ENCODE measurements around the gene ACVR2A.

ACVR2A gene

GRCh38 chr2:147925886-147926285 is 81.1 kb downstream of the ACVR2A start:
- DNase-seq (ENCODE audit: low read depth) = no peak

GRCh38 chr2:147927053-147927588 is 82.3 kb downstream of the ACVR2A start:
- DNase-seq (ENCODE audit: low read depth) = no peak

- DNase-seq (ENCODE audit: low read depth) = no peak
Observed at GRCh38 chr2:147933931-147934330, 89.1 kb downstream of the ACVR2A start.

GRCh38 chr2:147934881-147935620 is 90.2 kb downstream of the ACVR2A start:
- no peak for DNase-seq (ENCODE audit: low read depth)

GRCh38 chr2:147937744-147938349 is 93.0 kb downstream of the ACVR2A start:
- no peak for DNase-seq (ENCODE audit: low read depth)

GRCh38 chr2:147939313-147939712 is 94.5 kb downstream of the ACVR2A start:
- DNase-seq (ENCODE audit: low read depth) = no peak

- DNase-seq (ENCODE audit: low read depth) = no peak
Observed at GRCh38 chr2:147945660-147946059, 100.8 kb downstream of the ACVR2A start.

- DNase-seq (ENCODE audit: low read depth) = no peak
Observed at GRCh38 chr2:147952118-147952517, 107.3 kb downstream of the ACVR2A start.

GRCh38 chr2:147968571-147968970 is 123.7 kb downstream of the ACVR2A start:
- no peak for DNase-seq (ENCODE audit: low read depth)

- no peak for DNase-seq (ENCODE audit: low read depth)
Observed at GRCh38 chr2:147976102-147976501, 131.3 kb downstream of the ACVR2A start.

GRCh38 chr2:147977679-147978078 is 132.8 kb downstream of the ACVR2A start:
- no peak for DNase-seq (ENCODE audit: low read depth)
